Pancreas (tissue), 10 donors: ENCODE measurements around the gene SLC38A6. TPM values are rescaled to one million over a fixed set of nuclear protein-coding genes. Genes with fewer than 3 reads are reported as not detected.
"Not testable (repeated sequence)": the region's sequence is repeated elsewhere in the genome, so short reads cannot be mapped to it uniquely, and the experiment has no call there.

Experiments used
- ATAC-seq, 4 donors: fragments of 200-7000 bp; cut with Tn5 transposase; one replicate each; pipeline versions ENCODE4 v1.8.0 to v1.9.1; 2020; ENCODE audit warnings: mild to moderate bottlenecking in 4 of 4, moderate library complexity in 4 of 4
- DNase-seq, 6 donors: peaks; one replicate each; pipeline ENCODE4 v3.0.0-alpha.2; 2020
- FAIRE-seq: peaks from 2 replicates; lab custom pipeline; 2012; peaks lifted over from hg19 to GRCh38; lab: Jason Lieb, UNC
- H3K27ac ChIP-seq, 4 donors: fragments of 200-600 bp; sonication (generic); 1 replicate in 3 of 4; 2 replicates in 1 of 4; pipeline versions ENCODE4 v1.5.0 to v1.8.0; 2020
- H3K27me3 ChIP-seq, 4 donors: fragments of 200-600 bp; one replicate each; pipeline ENCODE4 v1.8.0; 2021
- H3K36me3 ChIP-seq, 3 donors: fragments of 200-600 bp; sonication (generic) in 1 of 3; one replicate each; pipeline versions ENCODE4 v1.5.0 to v1.8.0; 2020 to 2021
- H3K4me1 ChIP-seq, 3 donors: fragments of 200-600 bp; one replicate each; pipeline ENCODE4 v1.8.0; 2021
- H3K4me3 ChIP-seq, 4 donors: fragments of 200-600 bp; sonication (generic) in 2 of 4; one replicate each; pipeline versions ENCODE4 v1.5.0 to v1.8.0; 2020 to 2021
- H3K9me3 ChIP-seq, 4 donors: fragments of 200-600 bp; one replicate each; pipeline ENCODE4 v1.8.0; 2021
- WGBS, 2 donors: extraction: QIAGEN DNeasy Blood & Tissue Kit; methylation state at CpG; one replicate each; pipeline ENCODE4 v1.1.7; 2013; 5-methylcytosine and 5-hydroxymethylcytosine counted together
- intact Hi-C, 3 donors: fragments of 100-400 bp; cut with DNase I; formaldehyde crosslinking; loops; one replicate each; pipeline versions ENCODE4 v1.11.1 to v1.14.2; 2022
- polyA plus RNA-seq, 2 donors: library from polyadenylated mRNA; stranded (reverse); fragments of 200-250 nt; gene quantifications; one replicate each; pipeline ENCODE4 v1.2.3, GENCODE V29; 2013
- total RNA-seq, 6 donors: library from RNA; stranded (reverse); fragmentation: NEBNext Ultra II Directional in 4 of 6; extraction: Animal tissue kit (Norgen Biotek cat#: 25700) in 4 of 6; gene quantifications; one replicate each; pipeline versions ENCODE4 v1.2.1 to v1.2.4, GENCODE V29; 2021 to 2023
- TF ChIP-seq, protein P1 (sequence below), 4 donors: fragments of 200-600 bp; sonication (generic) in 3 of 4; IDR thresholded peaks; one replicate each; pipeline versions ENCODE4 v1.5.0 to v1.8.0; 2021; ENCODE audit warnings: antibody characterized with exemption in 4 of 4
- donor health status: healthy with polysubstance abuse.
- donor health status: DM: no; HTN: no; CAD: no; lungs with moderate emphysema.
- donor health status: DM: no; HTN: no; CAD: no.
- donor health status: control.
- donor health status: control.
- donor health status: Bipolar disorder and iron deficiency.
- donor health status: DM: yes; HTN: yes; CAD: no.
- donor health status: DM: no; HTN: no; CAD: no.
- donor health status: DM: no; HTN: no; CAD: no.
- donor health status: DM: yes; HTN: yes; CAD: no.

Gene SLC38A6
- total and polyA plus RNA-seq, 8 donors, result 2.2 to 8.6 (median 4.7) TPM

DNA sequence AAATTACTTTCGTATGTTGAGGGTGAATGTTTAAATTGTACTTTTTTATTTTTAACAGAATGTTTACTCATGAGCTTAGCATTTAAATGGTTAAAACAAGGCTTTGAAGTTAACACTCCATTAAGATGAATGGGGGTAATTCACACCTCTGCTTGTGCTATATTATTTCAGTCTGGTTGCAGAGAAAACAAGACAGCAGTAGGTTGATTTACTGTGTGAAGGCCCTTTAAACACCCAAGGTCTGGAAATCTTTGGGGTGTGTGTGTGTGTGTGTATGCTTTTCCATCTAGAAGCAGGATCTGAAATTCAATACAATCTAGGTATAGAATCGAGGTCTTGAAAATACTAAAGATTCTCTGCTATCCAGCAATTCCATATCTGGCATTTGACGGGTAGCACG, 83.8 kb downstream of the SLC38A6 start:
- Histone ChIP-seq H3K27ac (no peak overlapping the region), H3K4me3 (no peak overlapping the region), H3K4me1 (no peaks in the 10 kb centered on the region), H3K36me3 (no peaks in the 10 kb centered on the region), H3K27me3 (no peaks in the 10 kb centered on the region), H3K9me3 (no peaks in the 10 kb centered on the region)
- no peak for DNase-seq
- 89 to 92% methylated on average over 4 of the region's 4 CpGs for WGBS, 2 donors
- intact Hi-C loops, result no loop called here
- TF ChIP-seq, protein P1, sequence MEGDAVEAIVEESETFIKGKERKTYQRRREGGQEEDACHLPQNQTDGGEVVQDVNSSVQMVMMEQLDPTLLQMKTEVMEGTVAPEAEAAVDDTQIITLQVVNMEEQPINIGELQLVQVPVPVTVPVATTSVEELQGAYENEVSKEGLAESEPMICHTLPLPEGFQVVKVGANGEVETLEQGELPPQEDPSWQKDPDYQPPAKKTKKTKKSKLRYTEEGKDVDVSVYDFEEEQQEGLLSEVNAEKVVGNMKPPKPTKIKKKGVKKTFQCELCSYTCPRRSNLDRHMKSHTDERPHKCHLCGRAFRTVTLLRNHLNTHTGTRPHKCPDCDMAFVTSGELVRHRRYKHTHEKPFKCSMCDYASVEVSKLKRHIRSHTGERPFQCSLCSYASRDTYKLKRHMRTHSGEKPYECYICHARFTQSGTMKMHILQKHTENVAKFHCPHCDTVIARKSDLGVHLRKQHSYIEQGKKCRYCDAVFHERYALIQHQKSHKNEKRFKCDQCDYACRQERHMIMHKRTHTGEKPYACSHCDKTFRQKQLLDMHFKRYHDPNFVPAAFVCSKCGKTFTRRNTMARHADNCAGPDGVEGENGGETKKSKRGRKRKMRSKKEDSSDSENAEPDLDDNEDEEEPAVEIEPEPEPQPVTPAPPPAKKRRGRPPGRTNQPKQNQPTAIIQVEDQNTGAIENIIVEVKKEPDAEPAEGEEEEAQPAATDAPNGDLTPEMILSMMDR (IDR thresholded peaks at IDR 0.05), result no peak
- ATAC-seq, result no peak
- no peak for FAIRE-seq

DNA sequence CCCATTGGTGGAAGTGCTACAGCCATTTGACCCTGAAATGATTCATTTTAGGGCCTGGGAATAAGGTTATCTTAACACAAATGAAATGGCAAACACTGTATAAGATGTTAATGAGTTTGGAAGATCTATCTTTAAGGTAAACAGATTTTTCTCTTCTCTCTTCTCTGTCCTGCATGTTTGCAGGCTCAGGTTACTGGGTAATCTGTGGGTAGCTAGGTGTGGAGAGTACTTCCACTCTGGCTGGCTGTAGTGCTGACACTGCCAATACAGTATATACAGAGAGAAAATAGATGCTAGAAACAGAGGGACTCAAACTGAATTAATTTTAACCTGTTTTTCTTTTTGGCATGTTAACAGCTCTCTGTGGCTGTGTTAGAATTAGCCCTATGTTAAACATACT, 84.6 kb downstream of the SLC38A6 start:
- DNase-seq (no peak), FAIRE-seq (no peak), ATAC-seq (no peak)
- Histone ChIP-seq H3K36me3 (no peaks in the 10 kb centered on the region), H3K4me1 (no peaks in the 10 kb centered on the region), H3K27me3 (no peaks in the 10 kb centered on the region), H3K4me3 (no peak overlapping the region), H3K9me3 (no peaks in the 10 kb centered on the region), H3K27ac (no peak overlapping the region)
- TF ChIP-seq, protein P1 (IDR thresholded peaks at IDR 0.05), result no peak
- intact Hi-C loops, result no loop called here

DNA sequence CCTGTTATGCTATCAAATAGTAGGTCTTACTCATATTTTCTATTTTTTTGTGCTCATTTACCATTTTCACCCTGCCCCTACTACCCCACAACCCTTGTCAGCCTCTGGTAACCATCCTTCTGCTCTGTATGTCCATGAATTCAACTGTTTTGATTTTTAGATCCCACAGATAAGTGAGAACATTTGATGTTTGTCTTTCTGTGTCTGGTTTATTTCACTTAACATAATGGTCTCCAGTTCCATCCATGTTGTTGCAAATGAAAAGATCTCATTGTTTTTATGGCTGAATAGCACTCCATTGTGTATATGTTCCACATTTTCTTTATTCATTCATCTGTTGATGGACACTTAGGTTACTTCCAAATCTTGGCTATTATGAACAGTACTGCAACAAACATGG, 91.4 kb downstream of the SLC38A6 start:
- H3K4me1 ChIP-seq, ATAC-seq, H3K4me3 ChIP-seq, intact Hi-C loops, H3K9me3 ChIP-seq, H3K27ac ChIP-seq, H3K27me3 ChIP-seq, H3K36me3 ChIP-seq, DNase-seq, FAIRE-seq: not testable (repeated sequence)

DNA sequence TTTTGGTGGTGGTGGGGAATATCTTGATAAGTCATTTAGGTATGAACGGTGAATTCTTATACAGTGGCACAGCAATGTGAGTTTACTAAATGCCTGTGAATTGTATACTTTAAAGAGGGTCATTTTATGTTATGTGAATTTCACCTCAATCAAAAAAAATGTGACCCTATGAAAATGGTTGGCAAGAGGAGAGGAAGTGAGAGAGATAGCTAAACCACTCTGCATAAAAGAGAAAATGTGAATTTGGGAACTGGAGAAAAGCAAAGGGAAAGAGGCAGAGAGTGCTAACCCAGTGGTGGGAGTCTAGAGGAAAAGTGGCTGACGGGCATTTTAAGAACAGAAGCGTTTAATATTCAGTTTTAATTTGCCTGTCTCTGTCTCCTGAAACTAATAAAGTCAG, 93.8 kb downstream of the SLC38A6 start:
- TF ChIP-seq, protein P1 (IDR thresholded peaks at IDR 0.05), result no peak
- H3K4me1 ChIP-seq, result no peaks in the 10 kb centered on the region
- intact Hi-C loops, result no loop called here
- WGBS, 2 donors, result 87 to 95% methylated on average over 3 of the region's 3 CpGs
- H3K4me3 ChIP-seq, result no peak overlapping the region
- FAIRE-seq (no peak), ATAC-seq (no peak), DNase-seq (no peak)
- no peaks in the 10 kb centered on the region for H3K9me3 ChIP-seq
- no peaks in the 10 kb centered on the region for H3K27me3 ChIP-seq
- H3K36me3 ChIP-seq, result no peaks in the 10 kb centered on the region
- no peak overlapping the region for H3K27ac ChIP-seq

DNA sequence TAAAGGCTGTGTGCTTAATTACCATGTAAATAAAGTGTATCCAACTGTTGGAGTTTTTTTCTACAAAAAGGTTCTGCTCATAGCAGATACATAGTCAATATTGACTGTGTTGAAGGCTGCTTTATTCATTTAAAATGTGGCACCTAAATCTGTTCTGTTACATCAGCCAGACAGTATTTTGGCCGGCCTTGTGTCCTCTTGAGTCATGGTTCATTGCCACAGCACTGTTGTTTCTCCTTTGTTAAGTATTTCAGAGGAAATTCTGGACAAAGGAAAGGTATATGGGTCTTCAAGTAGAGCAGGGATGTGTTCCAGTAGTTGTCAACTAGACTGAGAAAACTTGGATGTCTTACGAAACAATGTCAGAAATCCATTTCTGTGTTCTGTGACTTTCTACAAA, 95.5 kb downstream of the SLC38A6 start:
- Histone ChIP-seq H3K27me3 (no peaks in the 10 kb centered on the region), H3K36me3 (no peaks in the 10 kb centered on the region), H3K27ac (no peak overlapping the region), H3K4me1 (no peaks in the 10 kb centered on the region), H3K4me3 (no peak overlapping the region), H3K9me3 (no peaks in the 10 kb centered on the region)
- DNase-seq (no peak), ATAC-seq (no peak), FAIRE-seq (no peak)
- TF ChIP-seq, protein P1 (IDR thresholded peaks at IDR 0.05), result no peak
- intact Hi-C loops, result no loop called here
- WGBS, 2 donors, result 76 to 84% methylated on average over 2 of the region's 2 CpGs

DNA sequence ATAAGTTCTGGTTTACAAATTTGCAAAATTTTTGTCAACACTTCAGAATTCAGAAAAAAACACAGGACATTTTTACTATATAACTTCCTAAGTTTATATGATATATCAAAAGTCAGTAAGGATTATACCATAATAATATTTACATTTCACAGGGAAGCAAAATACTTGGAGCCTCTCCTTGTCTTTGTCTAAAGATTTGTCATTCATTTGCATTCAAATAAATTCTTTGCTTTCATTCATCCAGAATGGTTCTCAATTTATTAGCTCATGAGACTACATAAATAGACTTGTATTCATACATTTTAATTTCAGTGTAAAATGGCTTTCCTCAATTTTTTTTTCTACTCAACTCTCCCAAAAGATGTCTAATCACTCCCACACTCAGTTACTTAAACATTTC, 96.4 kb downstream of the SLC38A6 start:
- no peak for FAIRE-seq
- Histone ChIP-seq H3K27me3 (no peaks in the 10 kb centered on the region), H3K9me3 (no peaks in the 10 kb centered on the region), H3K4me1 (no peaks in the 10 kb centered on the region), H3K36me3 (no peaks in the 10 kb centered on the region), H3K4me3 (no peak overlapping the region), H3K27ac (no peak overlapping the region)
- TF ChIP-seq, protein P1 (IDR thresholded peaks at IDR 0.05), result no peak
- intact Hi-C loops, result no loop called here
- no peak for DNase-seq
- ATAC-seq, result no peak
